GF-D8 (cell line): ENCODE measurements around the gene CDC5L.

ENCODE experiments used
- DNase-seq: peaks from one replicate; lab custom pipeline; 2025; lab: John Stamatoyannopoulos, UW

CDC5L gene

DNA sequence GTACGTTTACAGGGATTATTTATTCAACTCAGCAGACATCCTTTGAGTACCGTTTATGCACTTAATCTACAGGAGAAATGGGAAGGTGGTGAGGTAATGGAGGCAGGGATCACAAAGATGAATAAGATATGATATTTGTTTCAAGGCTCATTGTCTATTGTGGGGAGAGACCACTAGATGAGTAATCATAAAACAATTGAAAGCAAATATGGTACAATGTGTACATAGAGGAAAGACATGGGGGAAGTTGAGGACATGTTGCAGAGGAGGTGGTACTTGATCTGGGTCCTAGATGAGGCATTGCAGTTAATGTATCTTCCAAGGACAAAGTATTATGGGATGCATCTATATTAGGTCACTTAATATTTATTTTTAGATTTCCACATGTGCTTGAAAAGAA is 13.7 kb upstream of the CDC5L start:
- no peak for DNase-seq

DNA sequence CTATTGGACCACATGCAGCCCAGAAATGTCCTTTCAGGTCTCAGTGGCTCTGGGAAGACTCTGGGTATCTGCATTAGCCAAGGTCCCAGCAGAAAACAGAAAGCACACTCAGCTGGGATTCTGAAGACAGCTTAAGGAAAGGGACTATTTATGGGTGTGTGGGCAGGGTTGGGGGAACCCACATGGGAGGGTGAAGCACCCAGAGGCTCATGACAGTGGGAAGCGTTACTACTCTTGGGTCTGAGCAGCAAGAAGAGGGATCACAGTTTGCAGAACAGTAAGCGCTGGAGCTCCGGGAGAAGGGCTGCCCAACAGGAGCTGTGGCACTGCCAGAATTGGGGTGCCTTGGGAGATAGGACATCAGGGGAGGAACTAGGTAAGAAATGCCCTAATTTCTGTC is 12.4 kb upstream of the CDC5L start:
- no peak for DNase-seq

DNA sequence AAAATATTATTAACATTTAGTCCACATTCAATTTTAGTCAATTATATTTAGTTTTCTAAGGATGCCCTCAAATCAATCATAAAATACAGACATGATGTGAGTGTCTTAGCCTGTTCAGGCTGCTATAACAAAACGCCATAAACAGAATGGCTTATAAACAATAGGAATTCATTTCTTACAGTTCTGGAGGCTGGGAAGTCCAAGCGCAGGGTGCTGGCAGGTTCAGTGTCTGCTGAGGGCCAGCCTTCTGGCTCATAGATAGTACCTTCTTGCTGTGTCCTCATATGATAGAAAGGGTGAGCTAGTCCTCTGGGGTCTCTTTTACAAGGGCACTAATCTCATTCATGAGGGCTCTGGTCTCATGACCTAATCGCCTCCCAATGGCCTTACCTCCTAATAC is 10.0 kb upstream of the CDC5L start:
- DNase-seq: no peak

DNA sequence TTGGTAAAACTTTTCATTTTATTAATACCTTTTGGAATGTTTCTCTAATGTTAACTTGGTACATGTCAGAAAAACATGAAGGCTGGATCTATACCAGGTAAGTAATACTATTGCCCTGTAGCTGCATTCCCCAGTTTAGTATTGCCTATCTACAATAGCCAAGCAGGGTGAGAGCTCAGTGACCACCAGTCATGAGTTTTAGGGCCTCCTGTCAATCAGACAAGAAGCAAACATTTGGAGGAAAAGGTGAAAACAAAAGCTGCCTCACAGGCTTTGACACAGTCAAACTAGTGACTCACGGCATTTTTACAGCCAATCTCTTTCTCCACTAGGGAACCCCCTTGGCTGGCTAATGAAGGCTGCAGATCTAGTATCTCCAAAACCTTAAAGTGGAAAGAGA is 9.5 kb upstream of the CDC5L start:
- no peak for DNase-seq

DNA sequence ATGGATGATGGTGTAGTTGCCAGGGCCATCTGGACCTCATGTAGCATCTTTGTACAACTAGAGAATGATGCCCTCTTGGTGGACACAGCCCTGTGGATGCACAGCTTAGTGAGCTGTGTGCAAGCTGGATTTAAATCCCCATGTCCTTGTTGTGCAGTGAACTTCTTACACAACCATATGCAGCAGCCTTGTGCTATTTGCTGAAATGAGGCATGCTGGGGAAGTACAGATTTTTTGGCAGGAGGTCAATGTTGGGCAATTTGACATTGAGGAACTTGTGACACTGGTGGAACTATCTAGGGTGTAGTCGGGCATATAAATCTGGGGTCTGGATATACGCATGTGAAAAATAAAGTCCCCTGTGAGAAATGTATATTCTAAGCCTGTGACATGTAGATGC is 5.8 kb upstream of the CDC5L start:
- peak; percentile 90 for DNase-seq

DNA sequence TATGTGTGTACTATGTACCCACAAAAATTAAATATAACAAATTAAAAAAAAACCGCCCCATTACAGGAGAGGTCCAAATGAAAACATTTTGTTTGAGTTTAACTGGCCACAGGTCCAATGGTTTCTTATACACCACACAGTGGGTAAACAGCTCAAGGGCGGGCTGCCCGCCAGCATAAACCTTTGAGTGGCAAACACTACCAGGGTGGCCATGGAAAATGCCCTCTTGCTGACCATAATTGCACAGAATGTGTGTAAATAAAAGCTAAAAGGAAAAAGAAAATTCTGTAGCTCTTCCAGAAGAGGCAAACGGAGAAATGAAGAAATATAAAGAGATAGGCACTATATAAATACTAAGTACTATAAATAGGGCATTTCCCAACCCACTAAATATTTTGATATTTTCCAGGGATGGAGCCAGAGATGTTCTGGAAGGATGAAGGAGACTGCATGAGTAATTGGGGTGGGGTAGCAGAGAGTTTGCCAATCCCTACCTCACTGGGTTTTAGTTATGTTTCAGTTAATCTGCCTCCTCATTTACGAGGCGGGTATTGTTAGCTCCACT is 1.1 kb upstream of the CDC5L start:
- DNase-seq: no peak

DNA sequence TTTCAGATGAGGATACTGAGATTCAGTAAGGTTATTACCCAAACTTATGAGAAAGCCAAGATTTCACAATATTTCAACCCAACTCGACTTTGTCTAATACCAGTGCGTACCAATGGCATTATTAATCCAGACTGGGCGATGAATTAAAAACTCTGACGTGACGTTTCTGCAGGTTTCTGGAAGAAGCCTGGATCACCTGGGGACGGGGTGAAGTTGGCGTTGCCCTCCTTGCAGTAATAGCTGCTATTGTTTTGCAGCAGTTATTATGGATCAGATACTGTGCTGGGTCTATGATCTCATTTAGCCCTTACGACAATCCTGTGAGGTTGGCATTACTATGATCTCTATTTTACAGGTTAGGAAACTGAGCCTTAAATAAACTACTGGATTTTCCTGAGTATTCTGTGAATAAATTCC is 569 bp upstream of the CDC5L start:
- no peak for DNase-seq

DNA sequence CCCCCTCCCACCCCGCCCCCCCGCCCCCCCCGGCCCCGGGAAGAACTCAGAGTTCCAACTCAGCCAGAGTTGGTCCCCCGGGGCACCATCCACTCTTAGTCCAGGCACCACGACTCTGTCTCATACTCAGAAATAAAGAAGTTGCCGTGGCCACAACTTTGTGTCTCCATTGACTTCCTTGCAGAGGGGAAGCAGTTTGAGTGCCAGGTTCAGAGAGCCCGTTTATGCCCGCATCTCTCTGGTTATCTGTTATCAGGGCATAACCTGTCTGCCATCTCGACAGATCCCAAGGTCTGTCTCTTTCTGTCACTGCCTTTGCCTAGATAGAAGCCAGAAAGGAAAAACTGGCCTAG is 605 bp downstream of the CDC5L start:
- DNase-seq: peak; percentile 38

DNA sequence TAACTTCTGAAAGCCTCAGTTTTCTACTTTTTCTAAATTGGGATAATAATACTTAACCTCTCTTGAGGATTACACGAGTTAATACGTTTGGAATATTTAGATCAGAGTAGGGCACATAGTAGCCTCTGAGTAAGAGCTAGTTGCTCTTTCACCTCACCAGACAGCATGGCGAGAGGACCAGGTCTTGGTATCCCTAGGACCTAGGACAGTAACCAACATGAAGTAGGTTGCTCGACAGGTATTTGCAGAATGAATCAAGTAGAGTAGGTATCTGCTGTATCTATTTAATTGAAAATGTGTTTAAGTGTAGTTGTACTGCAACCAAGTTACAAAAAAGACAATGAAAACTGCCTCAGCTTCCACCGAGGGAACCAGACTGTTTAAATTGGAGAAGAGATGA is 1.4 kb downstream of the CDC5L start:
- DNase-seq: no peak

DNA sequence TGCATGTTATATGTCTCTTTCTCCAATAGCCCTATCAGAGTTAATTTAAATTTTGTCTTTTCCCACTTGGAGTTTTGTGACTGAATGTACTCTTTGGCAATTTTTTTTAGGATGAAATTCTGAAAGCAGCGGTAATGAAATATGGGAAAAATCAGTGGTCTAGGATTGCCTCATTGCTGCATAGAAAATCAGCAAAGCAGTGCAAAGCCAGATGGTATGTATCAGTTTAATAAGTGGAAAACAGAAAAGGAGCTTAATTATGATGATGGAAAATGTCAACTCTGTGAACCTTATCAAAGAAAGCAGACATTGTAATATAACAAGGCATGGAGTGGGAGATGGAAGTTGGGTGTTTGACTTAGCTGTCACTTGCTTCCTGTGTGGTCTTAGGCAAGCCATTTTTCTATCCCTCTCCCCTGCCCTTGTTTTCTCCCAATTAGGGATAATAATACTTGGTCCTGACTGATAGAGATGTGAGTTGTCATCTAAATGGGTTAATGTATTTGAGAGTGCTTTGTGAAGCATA is 2.7 kb downstream of the CDC5L start:
- no peak for DNase-seq

DNA sequence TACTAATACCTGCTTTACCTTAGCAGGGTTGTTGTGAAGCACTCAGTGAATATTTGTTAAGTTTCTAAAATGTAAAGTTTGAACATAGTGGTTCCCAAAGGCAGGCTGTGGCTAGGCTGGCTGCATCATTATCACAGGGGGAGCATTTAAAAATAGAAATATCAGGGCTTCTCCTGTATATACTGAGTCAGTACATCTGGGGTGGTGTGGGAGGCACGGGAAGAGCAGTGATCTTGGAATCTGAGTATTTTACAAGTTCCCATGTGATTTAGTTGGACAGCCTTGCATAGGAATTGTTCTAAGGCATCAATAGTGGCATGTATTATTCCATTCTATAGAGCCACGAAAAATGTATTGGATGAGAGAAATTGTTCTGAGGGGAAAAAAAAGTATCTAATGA is 8.0 kb downstream of the CDC5L start:
- DNase-seq: no peak

DNA sequence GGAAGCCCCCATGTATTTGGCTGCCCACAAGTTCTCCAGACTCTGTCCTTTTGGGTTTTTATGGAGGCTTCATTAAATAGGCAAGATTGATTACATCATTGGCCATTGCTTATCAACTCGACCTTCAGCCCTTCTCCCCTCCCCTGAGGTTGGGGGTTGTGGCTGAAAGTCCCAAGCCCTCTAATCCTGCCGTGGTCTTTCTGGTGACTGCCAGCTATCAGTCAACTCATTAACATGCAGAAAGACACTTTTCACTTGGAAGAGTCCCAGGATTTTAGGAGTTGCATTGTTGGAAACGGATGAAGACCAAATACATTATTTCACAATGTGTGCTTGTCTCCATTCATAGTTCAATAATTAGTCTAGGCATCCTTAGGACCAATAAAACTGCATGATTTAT is 9.5 kb downstream of the CDC5L start:
- no peak for DNase-seq

DNA sequence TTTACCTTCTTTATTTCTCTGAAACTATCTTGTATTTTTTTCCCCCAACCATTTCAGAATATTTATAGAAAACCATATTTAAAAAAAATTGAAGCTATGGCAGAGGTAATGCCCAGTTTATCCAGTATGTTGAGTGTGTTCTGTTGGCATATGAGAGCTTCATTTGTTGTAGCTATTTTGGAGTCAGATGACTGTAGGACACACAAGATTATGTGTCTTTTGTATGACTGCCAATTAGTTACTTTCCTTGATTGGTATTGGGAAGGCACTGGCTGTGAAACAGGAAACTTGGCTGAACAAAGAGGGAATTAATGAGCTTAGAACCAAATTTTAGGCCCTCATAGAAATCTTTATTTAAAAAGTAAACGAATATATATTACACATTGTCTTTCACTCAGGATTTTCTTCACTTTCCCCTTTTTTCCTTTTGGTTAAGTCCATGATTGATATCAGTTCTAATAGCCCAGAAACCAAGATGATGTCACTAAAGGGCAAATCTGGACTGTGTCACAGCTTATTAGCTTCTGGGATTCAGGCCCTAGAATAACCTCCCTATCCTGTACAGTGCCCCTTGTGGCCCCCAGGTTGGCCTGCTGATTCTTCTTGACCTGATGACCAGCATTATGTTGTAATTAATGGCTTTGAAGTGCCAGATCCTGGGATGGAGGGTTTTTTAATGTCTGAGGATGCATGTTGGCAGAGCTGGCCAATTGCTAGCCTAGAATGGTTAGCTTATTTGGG is 10.1 kb downstream of the CDC5L start:
- DNase-seq: no peak

DNA sequence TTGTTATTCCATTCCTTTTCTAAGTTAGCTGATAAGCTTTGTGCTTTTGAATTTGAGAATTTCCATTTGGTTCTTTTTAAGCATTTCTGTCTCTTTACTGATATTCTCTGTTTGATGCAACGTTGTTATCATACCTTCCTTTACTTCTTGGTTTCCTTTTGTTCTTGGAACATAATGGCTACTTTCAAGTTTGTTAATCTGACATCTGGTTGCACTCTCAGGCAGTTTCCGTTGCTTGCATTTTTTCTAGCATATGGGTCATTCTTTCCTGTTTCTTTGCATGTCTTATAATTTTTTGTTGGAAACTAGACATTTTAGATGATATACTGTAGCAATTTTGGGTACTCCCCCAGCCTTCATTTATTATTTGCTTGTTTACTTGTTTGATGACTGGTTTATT is 12.5 kb downstream of the CDC5L start:
- DNase-seq: no peak

DNA sequence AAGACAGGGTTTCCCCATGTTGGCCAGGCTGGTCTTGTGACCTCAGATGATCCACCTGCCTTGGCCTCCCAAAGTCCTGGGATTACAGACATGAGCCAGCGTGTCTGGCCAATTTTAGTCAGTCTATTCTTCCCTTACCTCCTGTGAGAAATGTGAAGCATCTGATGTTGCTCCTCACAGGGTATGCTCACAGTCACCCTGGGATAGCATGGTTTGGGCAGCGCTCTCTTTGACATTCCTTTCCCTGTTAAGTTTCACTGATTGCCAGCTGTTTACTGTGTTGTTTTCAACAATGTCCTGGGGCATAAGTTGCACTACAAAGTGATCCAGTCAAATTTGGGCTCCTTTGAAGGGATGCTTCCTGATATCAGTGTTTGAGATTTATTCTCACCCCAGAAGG is 13.1 kb downstream of the CDC5L start:
- DNase-seq: no peak

DNA sequence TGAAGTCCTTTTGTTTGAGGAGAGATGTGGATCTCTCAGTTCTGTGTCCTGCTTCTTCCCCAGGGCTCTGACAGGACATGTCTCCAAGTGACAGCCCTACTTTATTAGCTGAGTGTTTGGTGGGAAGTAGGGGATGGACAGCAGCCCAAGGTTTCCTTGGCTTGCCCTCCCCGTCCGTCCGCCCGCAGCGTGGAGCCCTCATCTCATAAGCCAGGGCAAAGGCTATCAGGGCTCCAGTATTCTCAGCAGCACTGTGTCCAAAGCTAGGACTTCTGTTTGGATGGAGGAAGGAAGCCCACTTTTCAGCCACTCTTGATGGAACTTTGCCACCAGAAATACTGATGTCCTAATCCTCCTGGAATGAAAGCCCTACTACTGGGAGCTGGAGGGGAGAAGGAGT is 13.6 kb downstream of the CDC5L start:
- DNase-seq: no peak

DNA sequence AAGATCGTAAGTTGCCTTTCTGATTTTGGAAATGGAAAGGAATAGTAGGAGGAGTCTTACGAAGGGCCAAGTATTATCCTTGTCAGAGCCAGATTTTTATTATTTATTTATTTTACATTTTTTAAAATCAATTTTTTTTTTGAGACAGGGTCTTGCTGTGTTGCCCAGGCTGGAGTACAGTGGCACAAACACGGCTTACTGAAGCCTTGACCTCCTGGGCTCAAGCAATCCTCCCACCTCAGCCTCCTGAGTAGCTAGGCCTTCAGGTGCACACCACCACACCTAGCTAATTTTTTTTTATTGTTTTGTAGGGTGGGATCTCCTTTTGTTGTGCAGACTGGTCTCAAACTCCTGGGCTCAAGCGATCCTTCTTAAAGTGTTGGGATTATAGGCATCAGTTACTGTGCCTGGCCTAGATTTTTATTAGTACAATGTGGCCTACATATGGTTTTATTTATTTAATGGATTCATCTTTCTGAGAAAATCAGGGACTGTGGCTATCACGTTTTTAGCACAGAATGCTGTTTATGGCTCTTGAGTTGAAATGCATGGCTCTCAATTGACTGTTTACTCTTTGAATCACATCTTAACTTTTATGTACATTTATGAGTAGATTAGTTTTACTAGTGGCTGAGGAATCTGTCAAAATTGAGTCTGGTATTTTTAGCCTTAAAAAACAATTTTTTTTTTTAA is 16.7 kb downstream of the CDC5L start:
- DNase-seq: no peak

DNA sequence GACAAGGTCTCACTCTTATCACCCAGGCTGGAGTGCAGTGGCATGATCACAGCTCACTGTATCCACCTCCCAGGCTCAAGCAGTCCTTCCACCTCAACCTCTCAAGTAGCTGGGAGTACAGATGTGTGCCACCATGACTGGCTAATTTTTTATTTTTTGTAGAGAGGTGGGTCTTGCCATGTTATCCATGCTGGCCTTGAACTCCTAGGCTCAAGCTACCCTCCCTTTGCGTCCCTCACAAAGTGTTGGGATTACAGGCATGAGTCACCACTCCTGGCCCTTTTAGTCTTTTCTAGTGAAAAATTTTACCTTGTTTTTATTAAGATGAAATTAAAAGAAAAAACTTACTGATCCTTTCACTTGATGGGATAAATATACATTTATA is 17.2 kb downstream of the CDC5L start:
- no peak for DNase-seq

DNA sequence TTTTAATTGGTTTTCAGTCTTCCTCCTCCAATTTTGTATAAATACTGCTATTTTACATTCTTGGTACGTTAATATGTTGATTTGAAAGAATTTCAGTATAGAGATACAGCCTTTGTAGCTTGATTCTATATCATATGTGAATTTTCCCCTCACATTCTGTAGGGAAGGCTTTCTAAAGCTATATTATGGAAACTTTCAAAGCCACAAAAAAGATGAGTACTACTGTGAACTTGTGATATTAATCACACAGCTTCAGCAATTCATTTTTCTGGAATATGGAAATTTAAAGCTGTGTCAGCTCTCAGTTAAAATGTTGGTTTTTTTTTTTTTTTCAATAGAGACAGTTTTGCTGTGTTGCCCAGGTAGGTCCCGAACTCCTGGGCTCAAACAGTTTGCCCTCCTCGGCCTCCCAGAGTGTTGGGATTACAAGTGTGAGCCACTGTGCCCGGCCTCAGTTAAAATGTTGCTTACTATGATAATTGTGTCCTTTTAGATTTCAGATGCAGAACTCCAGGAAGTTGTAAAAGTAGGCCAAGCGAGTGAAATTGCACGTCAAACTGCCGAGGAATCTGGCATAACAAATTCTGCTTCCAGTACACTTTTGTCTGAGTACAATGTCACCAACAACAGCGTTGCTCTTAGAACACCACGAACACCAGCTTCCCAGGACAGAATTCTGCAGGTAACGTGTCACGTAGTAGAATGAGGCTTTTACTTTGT is 20.6 kb downstream of the CDC5L start:
- no peak for DNase-seq

DNA sequence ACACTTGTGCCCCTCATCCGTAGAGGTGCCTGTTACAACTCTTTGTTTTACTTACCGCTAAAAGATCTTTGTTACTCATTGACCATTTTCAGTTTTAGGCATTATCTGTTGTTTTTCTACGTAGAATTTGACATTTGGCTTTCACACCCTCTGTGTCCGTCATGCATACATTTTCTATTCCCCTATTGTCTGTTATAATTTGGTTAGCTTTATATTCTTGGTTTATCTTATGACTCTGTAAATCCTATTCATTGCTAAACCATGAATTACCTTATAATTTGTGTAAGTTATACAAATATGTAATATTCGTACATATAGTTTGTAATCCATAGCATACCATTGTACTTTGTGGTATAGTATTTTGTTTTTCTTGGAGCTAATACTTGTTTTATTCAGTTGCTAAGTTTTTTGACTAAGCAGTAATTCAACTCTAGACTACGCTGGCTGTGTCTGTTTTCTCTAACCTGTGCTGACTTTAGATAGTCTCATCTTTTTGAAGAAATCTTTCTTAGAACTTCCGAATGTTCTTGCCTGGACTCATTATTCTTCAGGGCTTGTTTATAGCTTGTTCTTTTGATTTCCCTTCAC is 21.8 kb downstream of the CDC5L start:
- no peak for DNase-seq

DNA sequence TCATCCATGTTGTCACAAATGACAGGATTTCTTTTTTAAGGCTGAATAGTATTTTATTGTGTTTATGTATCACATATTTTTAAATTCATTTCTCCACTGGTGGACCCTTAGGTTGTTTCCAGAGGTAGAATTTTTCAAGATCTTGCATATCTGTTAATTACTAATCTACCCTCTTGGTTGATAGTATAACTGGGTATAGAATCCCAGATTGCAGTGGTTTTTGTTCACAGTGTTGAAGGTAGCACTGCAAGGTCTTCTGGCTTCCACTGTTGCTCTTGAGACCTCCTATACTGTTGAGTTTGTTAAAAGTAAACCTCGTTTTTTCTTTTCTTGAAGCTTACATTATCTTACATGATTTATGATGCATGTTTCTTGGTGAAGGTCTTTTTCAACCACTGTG is 22.9 kb downstream of the CDC5L start:
- no peak for DNase-seq

DNA sequence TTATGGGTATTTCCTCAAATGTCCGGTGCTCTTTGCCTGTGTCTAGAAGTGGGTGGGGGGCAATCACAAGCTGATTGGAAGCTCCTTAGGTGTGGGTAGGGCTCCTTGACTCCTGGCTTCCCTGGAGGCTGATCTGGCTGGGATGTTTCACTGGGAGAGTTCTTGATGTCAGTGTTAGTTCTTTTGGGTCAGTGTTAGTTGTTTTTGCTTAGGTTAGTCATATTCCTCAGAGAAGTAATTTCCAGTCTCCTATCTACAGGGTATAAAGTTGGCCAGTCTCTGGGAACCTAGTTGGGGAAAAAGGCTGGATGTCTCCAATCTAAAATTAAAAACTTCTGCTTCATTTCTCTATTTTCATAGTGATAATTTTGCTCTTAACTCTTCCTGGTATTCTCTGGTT is 23.6 kb downstream of the CDC5L start:
- no peak for DNase-seq

DNA sequence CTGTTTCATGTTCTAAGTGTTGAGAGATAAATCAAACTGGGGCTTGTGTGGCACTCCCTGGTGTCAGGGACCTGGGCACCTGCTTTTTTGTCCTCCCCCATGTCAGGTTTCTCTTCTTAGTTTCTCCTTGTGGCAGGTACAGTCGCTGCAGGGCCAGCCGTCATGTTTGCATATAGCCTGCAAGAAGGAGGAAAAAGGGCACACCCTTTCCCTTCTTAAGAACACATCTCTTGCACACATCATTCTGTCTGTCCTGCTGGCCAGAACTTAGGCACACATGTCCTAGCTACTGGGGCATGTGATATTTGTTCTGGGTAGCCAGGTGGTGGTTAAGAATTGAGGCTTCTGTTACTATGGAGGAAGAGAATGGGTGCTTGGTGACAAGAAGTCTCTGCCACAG is 27.9 kb downstream of the CDC5L start:
- no peak for DNase-seq
